GM12875 (cell line): ENCODE data around the gene PRKCB.

Experiments used
- H3K4me3 ChIP-seq: one replicate; pipeline ENCODE4 v1.5.1; 2011; ENCODE audit warnings: low read depth, low read length, control low read depth
- TF ChIP-seq, protein P1 (sequence below): IDR thresholded peaks from 2 replicates; pipeline ENCODE4 v1.5.1; 2011; ENCODE audit warnings: low read depth, mild to moderate bottlenecking, control low read depth, inconsistent platforms, low read length, moderate library complexity, borderline replicate concordance; ENCODE audit not compliant: insufficient read depth

Gene PRKCB

DNA sequence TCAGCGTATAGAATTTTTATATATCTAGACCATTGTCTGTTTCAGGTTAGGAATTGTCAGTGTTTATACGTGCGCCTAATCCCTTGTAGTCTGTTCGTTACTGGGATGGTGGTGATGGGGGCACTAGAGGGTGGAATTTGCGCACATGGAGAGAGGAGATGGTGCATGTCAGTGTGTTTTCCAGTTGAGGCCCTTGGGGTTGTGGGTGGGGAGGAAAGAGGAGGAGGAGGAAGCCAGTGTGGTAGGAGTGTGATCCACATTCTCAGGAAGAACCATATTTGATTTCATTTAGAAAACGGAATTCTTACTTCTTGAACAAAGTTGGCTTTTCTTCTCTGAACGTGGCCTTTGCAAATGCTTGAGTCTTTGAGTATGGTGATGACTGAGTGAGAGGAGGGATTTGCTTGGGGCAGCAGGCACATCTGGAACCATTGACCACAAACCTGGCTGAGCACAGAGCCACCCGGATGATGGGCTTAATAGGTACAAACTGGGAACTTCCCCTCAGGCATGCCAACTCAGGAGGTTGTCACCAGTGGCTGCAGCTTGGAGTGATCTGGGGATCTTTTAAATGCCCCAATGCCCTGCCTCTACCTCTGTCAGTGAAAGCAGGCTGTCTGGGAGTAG is 98.9 kb downstream of the PRKCB start:
- no peak overlapping the region for H3K4me3 ChIP-seq
- TF ChIP-seq, protein P1, sequence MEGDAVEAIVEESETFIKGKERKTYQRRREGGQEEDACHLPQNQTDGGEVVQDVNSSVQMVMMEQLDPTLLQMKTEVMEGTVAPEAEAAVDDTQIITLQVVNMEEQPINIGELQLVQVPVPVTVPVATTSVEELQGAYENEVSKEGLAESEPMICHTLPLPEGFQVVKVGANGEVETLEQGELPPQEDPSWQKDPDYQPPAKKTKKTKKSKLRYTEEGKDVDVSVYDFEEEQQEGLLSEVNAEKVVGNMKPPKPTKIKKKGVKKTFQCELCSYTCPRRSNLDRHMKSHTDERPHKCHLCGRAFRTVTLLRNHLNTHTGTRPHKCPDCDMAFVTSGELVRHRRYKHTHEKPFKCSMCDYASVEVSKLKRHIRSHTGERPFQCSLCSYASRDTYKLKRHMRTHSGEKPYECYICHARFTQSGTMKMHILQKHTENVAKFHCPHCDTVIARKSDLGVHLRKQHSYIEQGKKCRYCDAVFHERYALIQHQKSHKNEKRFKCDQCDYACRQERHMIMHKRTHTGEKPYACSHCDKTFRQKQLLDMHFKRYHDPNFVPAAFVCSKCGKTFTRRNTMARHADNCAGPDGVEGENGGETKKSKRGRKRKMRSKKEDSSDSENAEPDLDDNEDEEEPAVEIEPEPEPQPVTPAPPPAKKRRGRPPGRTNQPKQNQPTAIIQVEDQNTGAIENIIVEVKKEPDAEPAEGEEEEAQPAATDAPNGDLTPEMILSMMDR, result no peak

DNA sequence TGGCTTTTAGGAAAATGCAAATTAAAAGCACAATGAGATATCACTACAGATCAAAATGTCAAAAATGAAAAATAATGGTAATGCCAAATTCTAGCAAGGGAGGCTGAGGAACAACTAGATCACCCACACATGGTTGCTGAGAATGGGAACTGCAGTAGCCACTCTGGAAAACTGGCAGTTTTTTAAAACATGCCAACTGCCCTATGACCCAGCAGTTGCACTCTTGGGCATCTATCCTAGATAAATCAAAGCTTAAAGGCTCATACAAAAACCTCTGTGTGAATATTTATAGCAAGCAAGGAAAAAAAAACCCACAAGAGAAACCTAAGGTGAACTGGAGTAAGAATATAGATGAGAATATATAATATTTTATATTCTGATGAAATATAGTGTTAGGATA is 104.3 kb downstream of the PRKCB start:
- no peak overlapping the region for H3K4me3 ChIP-seq

DNA sequence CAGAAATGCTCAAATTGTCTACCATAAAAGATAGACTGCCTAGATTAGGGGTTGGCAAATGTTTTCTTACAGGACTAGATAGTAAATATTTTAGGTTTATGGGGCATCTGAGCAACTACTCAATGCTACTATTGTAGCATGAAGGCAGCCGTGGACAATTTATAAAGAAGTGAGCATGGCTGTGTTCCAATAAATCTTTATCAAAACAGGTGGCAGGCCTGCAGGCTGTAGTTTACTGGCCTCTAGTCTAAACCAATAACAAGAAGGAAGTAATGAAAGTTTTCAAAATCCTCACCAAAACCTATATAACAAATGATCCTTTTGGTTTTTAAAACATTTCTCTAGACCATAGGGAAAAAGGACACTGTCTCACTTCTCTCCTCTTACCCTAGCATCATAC is 105.2 kb downstream of the PRKCB start:
- TF ChIP-seq, protein P1, result no peak
- no peak overlapping the region for H3K4me3 ChIP-seq

More for the DNA sequence above, 104.3 kb downstream of the PRKCB start:
- TF ChIP-seq, protein P1, result no peak

DNA sequence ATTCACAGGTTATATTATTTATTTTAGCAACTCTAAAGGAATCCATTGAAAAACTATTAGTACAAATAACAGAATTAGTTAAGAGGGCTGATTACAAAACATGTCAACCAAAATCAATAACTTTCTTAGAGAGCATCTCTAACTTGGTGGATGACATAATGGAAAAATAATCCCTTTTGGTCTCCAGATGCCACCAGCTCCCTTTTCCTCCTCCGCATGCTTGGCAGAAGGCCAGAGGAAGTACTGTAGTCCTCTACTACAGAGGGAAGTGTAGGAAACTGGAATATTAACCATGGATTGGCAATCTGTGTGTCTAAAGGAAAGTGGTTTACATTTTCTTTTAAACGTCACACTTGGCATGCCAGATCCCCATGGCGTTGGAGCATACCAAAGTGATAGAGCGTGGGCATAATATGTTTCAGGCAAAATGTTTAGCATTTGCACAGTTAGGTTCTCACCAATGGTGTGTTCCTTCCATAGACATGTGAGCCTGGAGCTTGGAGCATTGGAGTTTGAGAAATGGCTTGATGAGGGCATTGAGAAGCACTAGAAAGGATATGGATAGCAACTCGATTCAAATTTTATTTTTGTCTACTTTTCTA is 106.3 kb downstream of the PRKCB start:
- TF ChIP-seq, protein P1, result no peak
- no peak overlapping the region for H3K4me3 ChIP-seq

DNA sequence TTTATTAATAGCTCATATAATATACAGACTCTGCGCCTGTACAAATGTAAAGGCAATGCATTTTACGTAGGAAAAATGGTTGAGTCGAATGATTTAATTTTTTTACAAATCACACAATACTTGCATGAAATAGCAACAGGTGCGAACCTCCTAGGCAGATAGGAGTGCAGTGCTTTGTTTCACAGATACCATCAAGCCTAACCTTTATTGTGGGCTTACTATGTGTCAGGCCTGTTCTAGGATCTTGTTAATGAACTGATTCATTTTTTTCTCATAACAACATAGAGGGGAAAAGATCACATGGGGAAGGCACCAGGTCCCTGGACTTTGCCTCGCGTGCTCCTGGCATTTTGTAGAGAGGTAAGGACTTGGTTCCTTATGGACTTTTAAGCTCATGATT is 107.8 kb downstream of the PRKCB start:
- no peak overlapping the region for H3K4me3 ChIP-seq
- TF ChIP-seq, protein P1, result no peak

DNA sequence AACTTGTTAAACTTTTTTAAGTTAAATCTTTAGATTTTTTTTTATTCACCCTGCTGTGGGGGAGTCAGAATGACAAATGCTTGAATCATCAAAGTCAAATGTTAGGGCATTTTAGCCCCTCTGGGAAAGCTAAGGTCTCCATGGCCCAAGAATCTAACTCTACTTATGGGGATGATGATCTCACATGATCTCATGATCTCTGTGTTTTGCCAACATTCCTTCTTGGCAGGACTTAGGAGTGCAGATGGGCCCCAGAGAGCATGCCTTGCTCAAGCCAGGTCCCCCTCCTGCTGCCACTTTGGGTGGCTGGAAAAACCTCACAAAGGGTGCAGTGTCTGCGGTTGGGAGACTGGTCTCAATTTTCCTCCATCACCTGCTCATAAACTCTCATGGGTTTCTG is 108.6 kb downstream of the PRKCB start:
- TF ChIP-seq, protein P1, result no peak
- no peak overlapping the region for H3K4me3 ChIP-seq

DNA sequence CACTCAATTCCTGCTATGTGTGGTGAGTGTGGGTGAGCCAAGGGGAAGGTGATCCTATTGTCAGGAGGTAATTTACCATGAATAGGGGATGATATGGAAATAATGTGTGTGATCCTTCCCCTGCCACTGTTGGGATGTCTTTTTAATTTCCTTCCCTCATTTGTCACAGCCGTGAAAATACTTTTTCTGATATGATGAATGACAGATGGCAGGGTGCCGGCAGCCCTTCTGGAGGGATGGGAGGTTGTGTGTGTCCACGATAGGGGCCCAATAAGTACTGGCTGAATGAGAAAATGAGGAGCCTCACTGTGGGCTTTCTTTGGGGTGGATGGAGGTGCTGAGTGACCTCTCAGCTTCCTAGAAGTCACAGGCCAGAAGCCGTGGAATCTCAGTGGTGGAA is 109.5 kb downstream of the PRKCB start:
- H3K4me3 ChIP-seq, result no peak overlapping the region
- TF ChIP-seq, protein P1, result no peak
